Fibroblast of pulmonary artery (primary cell): ENCODE measurements around the gene CCDC12.

Source experiments
- DNase-seq: peaks from one replicate; pipeline ENCODE4 v3.0.0-alpha.2; 2010; ENCODE audit warnings: low read depth
- H3K4me3 ChIP-seq: replicated peaks from 2 replicates; pipeline ENCODE4 v1.5.1; 2011; ENCODE audit warnings: low read depth, mild to moderate bottlenecking, control low read depth, low read length, moderate library complexity
- CTCF ChIP-seq: IDR thresholded peaks from 2 replicates; pipeline ENCODE4 v1.5.1; 2011; ENCODE audit warnings: mild to moderate bottlenecking, control low read depth, low read length, inconsistent platforms; ENCODE audit errors: missing control alignments

CCDC12 gene

GRCh38 chr3:46989146-46989810, 12.7 kb upstream of the CCDC12 start:
- no peak for DNase-seq
- H3K4me3 ChIP-seq: no peak overlapping the region
- TF ChIP-seq CTCF: no peak

GRCh38 chr3:46988616-46989015, 12.1 kb upstream of the CCDC12 start:
- no peak for TF ChIP-seq CTCF
- H3K4me3 ChIP-seq: no peak overlapping the region
- no peak for DNase-seq

- TF ChIP-seq CTCF: no peak
- peak; percentile 32 for DNase-seq
- H3K4me3 ChIP-seq: no peak overlapping the region
Observed at GRCh38 chr3:46987743-46988401, 11.3 kb upstream of the CCDC12 start.

- no peak for DNase-seq
- no peak overlapping the region for H3K4me3 ChIP-seq
- TF ChIP-seq CTCF: no peak
Observed at GRCh38 chr3:46987319-46987742, 10.8 kb upstream of the CCDC12 start.

GRCh38 chr3:46986782-46987310, 10.3 kb upstream of the CCDC12 start:
- DNase-seq: no peak
- no peak overlapping the region for H3K4me3 ChIP-seq
- TF ChIP-seq CTCF: no peak

GRCh38 chr3:46986055-46986730, 9.6 kb upstream of the CCDC12 start:
- H3K4me3 ChIP-seq: no peak overlapping the region
- no peak for DNase-seq
- TF ChIP-seq CTCF: no peak
